ENCODE results near the gene RPL3.

The RPL3 gene

GRCh38 chr22:39297490-39298240 is 21.8 kb downstream of the RPL3 start:
- DNase-seq: no peak

GRCh38 chr22:39296981-39297489 is 22.4 kb downstream of the RPL3 start:
- no peak for DNase-seq

GRCh38 chr22:39296535-39296934 is 22.9 kb downstream of the RPL3 start:
- no peak for DNase-seq

- no peak for DNase-seq
Measured at GRCh38 chr22:39294571-39295468, 24.6 kb downstream of the RPL3 start.

- no peak for DNase-seq
Measured at GRCh38 chr22:39293766-39294368, 25.6 kb downstream of the RPL3 start.

GRCh38 chr22:39292561-39293074 is 26.8 kb downstream of the RPL3 start:
- DNase-seq: no peak

GRCh38 chr22:39292031-39292462 is 27.4 kb downstream of the RPL3 start:
- DNase-seq: no peak

- no peak for DNase-seq
Measured at GRCh38 chr22:39291523-39291922, 27.9 kb downstream of the RPL3 start.

- no peak for DNase-seq
Measured at GRCh38 chr22:39290724-39291161, 28.7 kb downstream of the RPL3 start.

GRCh38 chr22:39289975-39290720 is 29.3 kb downstream of the RPL3 start:
- no peak for DNase-seq

- no peak for DNase-seq
Measured at GRCh38 chr22:39289533-39289932, 29.9 kb downstream of the RPL3 start.

GRCh38 chr22:39288135-39288898 is 31.1 kb downstream of the RPL3 start:
- DNase-seq: no peak

GRCh38 chr22:39287076-39287725 is 32.2 kb downstream of the RPL3 start:
- no peak for DNase-seq

- DNase-seq: no peak
Measured at GRCh38 chr22:39284983-39285382, 34.4 kb downstream of the RPL3 start.

GRCh38 chr22:39284142-39284980 is 35.1 kb downstream of the RPL3 start:
- no peak for DNase-seq

- no peak for DNase-seq
Measured at GRCh38 chr22:39283322-39284141, 35.9 kb downstream of the RPL3 start.

- DNase-seq: no peak
Measured at GRCh38 chr22:39282645-39283321, 36.6 kb downstream of the RPL3 start.

- no peak for DNase-seq
Measured at GRCh38 chr22:39281126-39281525, 38.3 kb downstream of the RPL3 start.

Data from activated CD4-positive, alpha-beta T cell treated with anti-CD3 and anti-CD28 coated beads for 48 hours (primary cell).